ENCODE results near the gene KRTAP13-2. TPM values are rescaled to one million over a fixed set of nuclear protein-coding genes. Genes with fewer than 3 reads are reported as not detected.

KRTAP13-2 gene
- total and polyA plus RNA-seq, 2 experiments from 2014 or later, result not detected

- WGBS (ENCODE audit: low lambda C conversion rate, missing lambda C conversion rate), result 86% methylated on average over 4 of the region's 4 CpGs
Measured at GRCh38 chr21:30348506-30348905, 23.6 kb downstream of the KRTAP13-2 start, which contains the start of gene KRTAP23-1. TSS of gene KRTAP23-1 (minus strand) at chr21:30348606. CDS start at chr21:30348606, 0 bp downstream.

GRCh38 chr21:30345014-30345413 lies 27.1 kb downstream of the KRTAP13-2 start:
- TF ChIP-seq CTCF (IDR thresholded peaks at IDR 0.05; ENCODE audit: poor library complexity), result no peak
- TF ChIP-seq EZH2 (IDR thresholded peaks at IDR 0.05; ENCODE audit: borderline replicate concordance), result no peak
- no peak for TF ChIP-seq EZH2phosphoT487 (IDR thresholded peaks at IDR 0.05; ENCODE audit: low read depth, severe bottlenecking, unreplicated experiment)

More at GRCh38 chr21:30348506-30348905, 23.6 kb downstream of the KRTAP13-2 start, which contains the start of gene KRTAP23-1:
- Histone ChIP-seq H4K20me1 (ENCODE audit: insufficient read depth, poor library complexity, severe bottlenecking) (no peaks in the 10 kb centered on the region), H3K9me2 (replicated peaks; ENCODE audit: insufficient read depth) (no peaks in the 10 kb centered on the region), H3K4me3 (no peak within 1 kb of the TSS), H3K9me3 (ENCODE audit: low read depth) (no peaks in the 10 kb centered on the region), H3K27me3 (no peaks in the 10 kb centered on the region), H3K79me2 (no peaks in the 10 kb centered on the region), H2AFZ (no peak within 1 kb of the TSS), H3K4me2 (no peak within 1 kb of the TSS), H3K27ac (no peak within 1 kb of the TSS), H3K4me1 (ENCODE audit: insufficient read depth) (no peaks in the 10 kb centered on the region), H3K36me3 (replicated peaks; ENCODE audit: insufficient read depth, low read depth) (no peaks in the 10 kb centered on the region)
- no peak for DNase-seq (ENCODE audit: low spot score)
- TF ChIP-seq CTCF (IDR thresholded peaks at IDR 0.05; ENCODE audit: poor library complexity) (no peak), EZH2 (IDR thresholded peaks at IDR 0.05; ENCODE audit: borderline replicate concordance) (no peak), EZH2phosphoT487 (IDR thresholded peaks at IDR 0.05; ENCODE audit: low read depth, severe bottlenecking, unreplicated experiment) (no peak)

GRCh38 chr21:30340714-30341573 lies 31.1 kb downstream of the KRTAP13-2 start:
- Histone ChIP-seq H3K9me2 (replicated peaks; ENCODE audit: insufficient read depth) (no peaks in the 10 kb centered on the region), H3K36me3 (replicated peaks; ENCODE audit: insufficient read depth, low read depth) (no peaks in the 10 kb centered on the region), H3K27ac (no peak overlapping the region), H3K9me3 (ENCODE audit: low read depth) (no peaks in the 10 kb centered on the region), H2AFZ (no peak overlapping the region), H3K4me1 (ENCODE audit: insufficient read depth) (no peaks in the 10 kb centered on the region), H3K4me3 (no peak overlapping the region), H4K20me1 (ENCODE audit: insufficient read depth, poor library complexity, severe bottlenecking) (no peaks in the 10 kb centered on the region), H3K27me3 (no peaks in the 10 kb centered on the region), H3K79me2 (no peaks in the 10 kb centered on the region), H3K4me2 (no peak overlapping the region)
- TF ChIP-seq EZH2 (IDR thresholded peaks at IDR 0.05; ENCODE audit: borderline replicate concordance) (no peak), CTCF (IDR thresholded peaks at IDR 0.05; ENCODE audit: poor library complexity) (peak; percentile 83)
- peak; percentile 56 for DNase-seq (ENCODE audit: low spot score)
- WGBS (ENCODE audit: low lambda C conversion rate, missing lambda C conversion rate), result 86% methylated on average over 2 of the region's 2 CpGs

More at GRCh38 chr21:30345014-30345413, 27.1 kb downstream of the KRTAP13-2 start:
- Histone ChIP-seq H3K79me2 (no peaks in the 10 kb centered on the region), H3K36me3 (replicated peaks; ENCODE audit: insufficient read depth, low read depth) (no peaks in the 10 kb centered on the region), H3K27me3 (no peaks in the 10 kb centered on the region), H3K9me2 (replicated peaks; ENCODE audit: insufficient read depth) (no peaks in the 10 kb centered on the region), H2AFZ (no peak overlapping the region), H3K4me2 (no peak overlapping the region), H4K20me1 (ENCODE audit: insufficient read depth, poor library complexity, severe bottlenecking) (no peaks in the 10 kb centered on the region), H3K4me1 (ENCODE audit: insufficient read depth) (no peaks in the 10 kb centered on the region), H3K27ac (no peak overlapping the region), H3K4me3 (no peak overlapping the region), H3K9me3 (ENCODE audit: low read depth) (no peaks in the 10 kb centered on the region)
- no peak for DNase-seq (ENCODE audit: low spot score)
- 75% methylated on average over 2 of the region's 2 CpGs for WGBS (ENCODE audit: low lambda C conversion rate, missing lambda C conversion rate)
